Mucosa of gallbladder (tissue), 1 donor: ENCODE data around the gene CACYBP. TPM values are rescaled to one million over a fixed set of nuclear protein-coding genes. Genes with fewer than 3 reads are reported as not detected.

Experiments used
- total RNA-seq: library from RNA; stranded (reverse); gene quantifications from one replicate; pipeline ENCODE4 v1.2.1, GENCODE V29; 2021
- donor health status: DM: no; HTN: no; CAD: no.

Gene CACYBP
- total RNA-seq, 1 donor from 2014 or later = 78.1 TPM

Other genes with a start within 250 kb of the CACYBP start
- 35.5 TPM for gene MRPS14, start 23.5 kb downstream of the CACYBP start, total RNA-seq
- 3.6 TPM for gene TNN, start 67.9 kb downstream of the CACYBP start, total RNA-seq
- gene KIAA0040, start 192.8 kb downstream of the CACYBP start, total RNA-seq = 16.1 TPM